NCI-H1436 (cell line): ENCODE results near the gene CD300E.
"Not testable (repeated sequence)": the region's sequence is repeated elsewhere in the genome, so short reads cannot be mapped to it uniquely, and the experiment has no call there.

Source experiments
- DNase-seq: peaks from one replicate; lab custom pipeline; 2025; lab: John Stamatoyannopoulos, UW

The CD300E gene

GRCh38 chr17:74635418-74635817 lies 11.9 kb upstream of the CD300E start:
- DNase-seq: no peak

GRCh38 chr17:74633326-74633725 lies 9.8 kb upstream of the CD300E start:
- no peak for DNase-seq

- no peak for DNase-seq
Observed at GRCh38 chr17:74632617-74633016, 9.1 kb upstream of the CD300E start.

GRCh38 chr17:74631468-74632450 lies 8.2 kb upstream of the CD300E start:
- DNase-seq: no peak

GRCh38 chr17:74630251-74630650 lies 6.7 kb upstream of the CD300E start:
- DNase-seq: not testable (repeated sequence)

GRCh38 chr17:74625661-74626060 lies 2.1 kb upstream of the CD300E start:
- DNase-seq: no peak

GRCh38 chr17:74624131-74624530 lies 593 bp upstream of the CD300E start:
- DNase-seq: no peak

- no peak for DNase-seq
Observed at GRCh38 chr17:74619077-74619673, 4.4 kb downstream of the CD300E start.

- DNase-seq: no peak
Observed at GRCh38 chr17:74618451-74618850, 5.1 kb downstream of the CD300E start.

GRCh38 chr17:74616696-74617095 lies 6.8 kb downstream of the CD300E start:
- no peak for DNase-seq

GRCh38 chr17:74612046-74612445 lies 11.5 kb downstream of the CD300E start:
- DNase-seq: no peak

- no peak for DNase-seq
Observed at GRCh38 chr17:74610108-74610507, 13.4 kb downstream of the CD300E start.

GRCh38 chr17:74608511-74608910 lies 15.0 kb downstream of the CD300E start:
- no peak for DNase-seq

- no peak for DNase-seq
Observed at GRCh38 chr17:74607221-74607620, 16.3 kb downstream of the CD300E start.

GRCh38 chr17:74606050-74606449 lies 17.5 kb downstream of the CD300E start:
- DNase-seq: no peak

- DNase-seq: no peak
Observed at GRCh38 chr17:74605361-74605760, 18.2 kb downstream of the CD300E start.

- no peak for DNase-seq
Observed at GRCh38 chr17:74604761-74605160, 18.8 kb downstream of the CD300E start.

GRCh38 chr17:74604200-74604599 lies 19.3 kb downstream of the CD300E start:
- DNase-seq: no peak

GRCh38 chr17:74603746-74604145 lies 19.8 kb downstream of the CD300E start:
- DNase-seq: no peak

GRCh38 chr17:74603037-74603635 lies 20.4 kb downstream of the CD300E start:
- DNase-seq: no peak

- DNase-seq: peak; percentile 5
Observed at GRCh38 chr17:74601944-74602572, 21.5 kb downstream of the CD300E start.

GRCh38 chr17:74599448-74599939 lies 24.0 kb downstream of the CD300E start:
- DNase-seq: no peak
